CD4-positive, CD25-positive, alpha-beta regulatory T cell (primary cell): ENCODE results near the gene METTL8. TPM values are rescaled to one million over a fixed set of nuclear protein-coding genes. Genes with fewer than 3 reads are reported as not detected.
"Not testable (repeated sequence)": the region's sequence is repeated elsewhere in the genome, so short reads cannot be mapped to it uniquely, and the experiment has no call there.

Experiments used
- ATAC-seq, 2 donors: fragments of 150-1000 bp; cut with Tn5 transposase; one replicate each; pipeline ENCODE4 v1.10.0; 2021; ENCODE audit warnings: low read depth in 2 of 2, moderate number of reproducible peaks in 2 of 2, moderate library complexity in 1 of 2
- DNase-seq, 3 donors: peaks; one replicate each; pipeline versions ENCODE4 v3.0.0 to v3.0.0-alpha.2; 2012 to 2022; ENCODE audit warnings: mixed read lengths in 1 of 3
- H3K27ac ChIP-seq: one replicate; pipeline ENCODE4 v1.7.0; 2013; ENCODE audit warnings: mild to moderate bottlenecking, low read length; ENCODE audit not compliant: insufficient read depth, poor library complexity, severe bottlenecking
- H3K27me3 ChIP-seq: one replicate; pipeline ENCODE4 v1.7.0; 2013; ENCODE audit warnings: low read length; ENCODE audit not compliant: control insufficient read depth, insufficient read depth
- H3K36me3 ChIP-seq: one replicate; pipeline ENCODE4 v1.7.0; 2013; ENCODE audit warnings: mild to moderate bottlenecking, low read length, moderate library complexity; ENCODE audit not compliant: control insufficient read depth, insufficient read depth
- H3K4me1 ChIP-seq: 2 replicates; pipeline ENCODE4 v1.7.0; 2013; ENCODE audit warnings: mild to moderate bottlenecking, low read length; ENCODE audit not compliant: insufficient read depth, control insufficient read depth, poor library complexity, severe bottlenecking
- H3K4me3 ChIP-seq: one replicate; pipeline ENCODE4 v1.7.0; 2013; ENCODE audit warnings: low read depth, mild to moderate bottlenecking, low read length, moderate library complexity
- H3K9me3 ChIP-seq, 2 experiments: 1 replicate in 1 of 2; 2 replicates in 1 of 2; pipeline ENCODE4 v1.7.0; 2013; ENCODE audit warnings: low read length in 2 of 2, mild to moderate bottlenecking in 1 of 2, moderate library complexity in 1 of 2; ENCODE audit not compliant: control insufficient read depth in 2 of 2
- H3K27ac Mint-ChIP-seq, 3 donors: one replicate each; pipeline ENCODE4 v1.8.0; 2020 to 2022; ENCODE audit warnings: mild to moderate bottlenecking in 3 of 3, mixed read lengths in 3 of 3, moderate library complexity in 2 of 3
- H3K27me3 Mint-ChIP-seq: one replicate; pipeline ENCODE4 v1.8.0; 2022; ENCODE audit warnings: mild to moderate bottlenecking, mixed read lengths
- H3K36me3 Mint-ChIP-seq: one replicate; pipeline ENCODE4 v1.8.0; 2020; ENCODE audit warnings: mixed read lengths
- H3K4me1 Mint-ChIP-seq, 4 donors: one replicate each; pipeline ENCODE4 v1.8.0; 2020 to 2022; ENCODE audit warnings: mixed read lengths in 4 of 4, mild to moderate bottlenecking in 1 of 4
- H3K4me3 Mint-ChIP-seq, 4 donors: one replicate each; pipeline ENCODE4 v1.8.0; 2020 to 2022; ENCODE audit warnings: mild to moderate bottlenecking in 4 of 4, mixed read lengths in 4 of 4, moderate library complexity in 3 of 4
- H3K9me3 Mint-ChIP-seq, 7 donors: one replicate each; pipeline ENCODE4 v1.8.0; 2020 to 2022; ENCODE audit warnings: mixed read lengths in 7 of 7, mild to moderate bottlenecking in 3 of 7, moderate library complexity in 2 of 7
- polyA plus RNA-seq, 4 donors: library from polyadenylated mRNA; unstranded; fragments of 300-500 nt; fragmentation: Illumina TruSeq; gene quantifications; one replicate each; pipeline ENCODE4 v1.2.3, GENCODE V29; 2021
- total RNA-seq: library from RNA; stranded (reverse); gene quantifications from one replicate; pipeline ENCODE4 v1.2.3, GENCODE V29; 2022

The METTL8 gene
- total and polyA plus RNA-seq, 5 donors from 2014 or later, result 12.6 to 27.3 (median 19.7) TPM

- peaks cover 24% of the 10 kb centered on the region for H3K36me3 Mint-ChIP-seq
- H3K27me3 Mint-ChIP-seq, result no peaks in the 10 kb centered on the region
- peaks cover 5 to 22% (median 7%) of the 10 kb centered on the region in 4 donors for H3K4me1 Mint-ChIP-seq
- Histone ChIP-seq H3K9me3 (peaks cover 1 to 3% of the 10 kb centered on the region in 2 experiments), H3K4me3 (no peak overlapping the region), H3K27ac (no peak overlapping the region), H3K4me1 (no peaks in the 10 kb centered on the region), H3K27me3 (no peaks in the 10 kb centered on the region), H3K36me3 (no peaks in the 10 kb centered on the region)
- peak in 1 of 3 donors; percentile 18 for DNase-seq
- H3K27ac Mint-ChIP-seq, result no peak overlapping the region
- peaks cover 0 to 8% (median 0%) of the 10 kb centered on the region in 7 donors for H3K9me3 Mint-ChIP-seq
- ATAC-seq, result no peak
- H3K4me3 Mint-ChIP-seq, result no peak overlapping the region
These were observed 72.9 kb downstream of the METTL8 start for GRCh38 chr2:171360905-171361304.

GRCh38 chr2:171353746-171354145 is 80.0 kb downstream of the METTL8 start:
- H3K36me3 Mint-ChIP-seq, DNase-seq, H3K4me1 ChIP-seq, H3K4me1 Mint-ChIP-seq, H3K27me3 ChIP-seq, H3K9me3 Mint-ChIP-seq, H3K4me3 ChIP-seq, H3K27me3 Mint-ChIP-seq, H3K4me3 Mint-ChIP-seq, ATAC-seq, H3K9me3 ChIP-seq, H3K36me3 ChIP-seq, H3K27ac ChIP-seq: not testable (repeated sequence)
- peak overlapping the region in 1 of 3 donors; percentile 26 for H3K27ac Mint-ChIP-seq

- Histone ChIP-seq H3K4me3 (no peak overlapping the region), H3K27ac (no peak overlapping the region), H3K27me3 (no peaks in the 10 kb centered on the region), H3K4me1 (no peaks in the 10 kb centered on the region), H3K36me3 (no peaks in the 10 kb centered on the region), H3K9me3 (no peaks in the 10 kb centered on the region)
- H3K27me3 Mint-ChIP-seq, result no peaks in the 10 kb centered on the region
- H3K4me3 Mint-ChIP-seq, result no peak overlapping the region
- peaks cover 2 to 17% (median 12%) of the 10 kb centered on the region in 4 donors for H3K4me1 Mint-ChIP-seq
- DNase-seq (no peak), ATAC-seq (no peak)
- H3K9me3 Mint-ChIP-seq, result peaks cover 0 to 10% (median under 1%) of the 10 kb centered on the region in 7 donors
- H3K36me3 Mint-ChIP-seq, result no peaks in the 10 kb centered on the region
- H3K27ac Mint-ChIP-seq, result no peak overlapping the region
These were observed 85.7 kb downstream of the METTL8 start for GRCh38 chr2:171348056-171348455.

- Mint-ChIP-seq H3K9me3 (peaks cover 0 to 10% (median 0%) of the 10 kb centered on the region in 7 donors), H3K27me3 (no peaks in the 10 kb centered on the region), H3K36me3 (no peaks in the 10 kb centered on the region), H3K4me1 (peaks cover 2 to 17% (median 13%) of the 10 kb centered on the region in 4 donors), H3K27ac (no peak overlapping the region), H3K4me3 (no peak overlapping the region)
- H3K4me1 ChIP-seq, result no peaks in the 10 kb centered on the region
- H3K4me3 ChIP-seq, result no peak overlapping the region
- H3K36me3 ChIP-seq, result no peaks in the 10 kb centered on the region
- H3K27me3 ChIP-seq, result no peaks in the 10 kb centered on the region
- DNase-seq, result no peak
- H3K9me3 ChIP-seq, result no peaks in the 10 kb centered on the region
- no peak overlapping the region for H3K27ac ChIP-seq
- ATAC-seq, result no peak
These were observed 86.2 kb downstream of the METTL8 start for GRCh38 chr2:171347591-171348032.

- Mint-ChIP-seq H3K27me3 (no peaks in the 10 kb centered on the region), H3K4me3 (no peak overlapping the region), H3K4me1 (peaks cover 2 to 17% (median 15%) of the 10 kb centered on the region in 4 donors), H3K9me3 (peaks cover 0 to 7% (median 0%) of the 10 kb centered on the region in 7 donors), H3K27ac (peak overlapping the region in 1 of 3 donors; percentile 23), H3K36me3 (no peaks in the 10 kb centered on the region)
- H3K4me1 ChIP-seq, result no peaks in the 10 kb centered on the region
- no peak overlapping the region for H3K4me3 ChIP-seq
- no peaks in the 10 kb centered on the region for H3K36me3 ChIP-seq
- H3K27me3 ChIP-seq, result no peaks in the 10 kb centered on the region
- ATAC-seq, result no peak
- no peak overlapping the region for H3K27ac ChIP-seq
- no peaks in the 10 kb centered on the region for H3K9me3 ChIP-seq
- DNase-seq, result no peak
These were observed 86.8 kb downstream of the METTL8 start for GRCh38 chr2:171346723-171347557.

- Histone ChIP-seq H3K27ac (no peak overlapping the region), H3K4me1 (no peaks in the 10 kb centered on the region), H3K4me3 (no peak overlapping the region), H3K27me3 (no peaks in the 10 kb centered on the region), H3K9me3 (no peaks in the 10 kb centered on the region), H3K36me3 (no peaks in the 10 kb centered on the region)
- H3K27ac Mint-ChIP-seq, result peak overlapping the region in 1 of 3 donors; percentile 51
- H3K4me3 Mint-ChIP-seq, result no peak overlapping the region
- no peak for ATAC-seq
- H3K27me3 Mint-ChIP-seq, result no peaks in the 10 kb centered on the region
- H3K9me3 Mint-ChIP-seq, result peaks cover 0 to 2% (median 0%) of the 10 kb centered on the region in 7 donors
- peaks cover 2 to 17% (median 15%) of the 10 kb centered on the region in 4 donors for H3K4me1 Mint-ChIP-seq
- H3K36me3 Mint-ChIP-seq, result no peaks in the 10 kb centered on the region
- no peak for DNase-seq
These were observed 87.6 kb downstream of the METTL8 start for GRCh38 chr2:171345971-171346722.

- no peaks in the 10 kb centered on the region for H3K27me3 Mint-ChIP-seq
- H3K4me1 Mint-ChIP-seq, result peaks cover 2 to 18% (median 15%) of the 10 kb centered on the region in 4 donors
- DNase-seq, result no peak
- H3K4me1 ChIP-seq, result no peaks in the 10 kb centered on the region
- H3K9me3 Mint-ChIP-seq, result no peaks in the 10 kb centered on the region
- ATAC-seq, result no peak
- no peak overlapping the region for H3K27ac ChIP-seq
- no peaks in the 10 kb centered on the region for H3K9me3 ChIP-seq
- H3K4me3 ChIP-seq, result no peak overlapping the region
- H3K27ac Mint-ChIP-seq, result peak overlapping the region in 1 of 3 donors; percentile 20
- H3K4me3 Mint-ChIP-seq, result no peak overlapping the region
- H3K27me3 ChIP-seq, result no peaks in the 10 kb centered on the region
- H3K36me3 Mint-ChIP-seq, result no peaks in the 10 kb centered on the region
- H3K36me3 ChIP-seq, result no peaks in the 10 kb centered on the region
These were observed 89.6 kb downstream of the METTL8 start for GRCh38 chr2:171344182-171344581.
